Right lobe of liver (tissue), 6 donors: ENCODE measurements around the gene KLB. TPM values are rescaled to one million over a fixed set of nuclear protein-coding genes. Genes with fewer than 3 reads are reported as not detected.

Experiments used
- ATAC-seq, 4 donors: fragments of 200-7000 bp; cut with Tn5 transposase; one replicate each; pipeline ENCODE4 v1.9.1; 2020; ENCODE audit warnings: mild to moderate bottlenecking in 4 of 4, moderate library complexity in 4 of 4
- DNase-seq, 3 donors: peaks; one replicate each; pipeline ENCODE4 v3.0.0-alpha.2; 2020
- H3K27ac ChIP-seq, 3 donors: fragments of 200-600 bp; one replicate each; pipeline ENCODE4 v1.8.0; 2022
- H3K27me3 ChIP-seq, 2 donors: fragments of 200-600 bp; one replicate each; pipeline ENCODE4 v1.8.0; 2022
- H3K36me3 ChIP-seq, 4 donors: fragments of 200-600 bp; sonication (generic) in 1 of 4; one replicate each; pipeline versions ENCODE4 v1.5.1 to v1.8.0; 2017 to 2022; ENCODE audit warnings: control low read depth in 1 of 4
- H3K4me1 ChIP-seq, 4 donors: fragments of 200-600 bp; sonication (generic) in 1 of 4; one replicate each; pipeline versions ENCODE4 v1.5.1 to v1.8.0; 2017 to 2022; ENCODE audit warnings: control low read depth in 1 of 4
- H3K4me3 ChIP-seq, 3 donors: fragments of 200-600 bp; one replicate each; pipeline ENCODE4 v1.8.0; 2022
- H3K9me3 ChIP-seq, 4 donors: fragments of 200-600 bp; sonication (generic) in 1 of 4; one replicate each; pipeline versions ENCODE4 v1.5.1 to v1.8.0; 2017 to 2022; ENCODE audit warnings: control low read depth in 1 of 4
- CTCF ChIP-seq, 4 donors: fragments of 200-600 bp in 3 of 4; fragments of 450-650 bp in 1 of 4; IDR thresholded peaks; one replicate each; pipeline versions ENCODE4 v1.5.1 to v1.8.0; 2016 to 2022; ENCODE audit warnings: antibody characterized with exemption in 4 of 4, mild to moderate bottlenecking in 2 of 4
- POLR2A ChIP-seq: fragments of 450-650 bp; IDR thresholded peaks from one replicate; pipeline ENCODE4 v1.6.1; 2017; ENCODE audit warnings: antibody characterized with exemption, mild to moderate bottlenecking
- WGBS: methylation state at CpG from one replicate; pipeline ENCODE4 v1.1.6; 2018; ENCODE audit warnings: low coverage, low lambda C conversion rate; ENCODE audit not compliant: insufficient coverage; ENCODE audit errors: missing lambda C conversion rate; 5-methylcytosine and 5-hydroxymethylcytosine counted together
- intact Hi-C, 2 donors: fragments of 100-400 bp; cut with DNase I; formaldehyde crosslinking; loops; one replicate each; pipeline versions ENCODE4 v1.11.2 to v1.14.1; 2022
- total RNA-seq, 6 experiments: library from RNA; depleted of rRNA in 2 of 6; stranded (reverse); fragments of >200 nt in 2 of 6; fragmentation: NEBNext Ultra II Directional in 3 of 6; extraction: Animal tissue kit (Norgen Biotek cat#: 25700) in 3 of 6; gene quantifications; one replicate each; pipeline versions ENCODE4 v1.1.0 to v1.2.4, GENCODE V29; 2016 to 2023
- donor health status: DM: no; HTN: yes; CAD: no.
- donor health status: DM: no; HTN: no; CAD: no.
- donor health status: DM: no; HTN: no; CAD: no.
- donor health status: DM: no; HTN: yes; CAD: no.
- donor health status: DM: no; HTN: yes; CAD: no.

KLB gene
- total RNA-seq, 6 experiments from 2014 or later, result 12.3 to 54.5 (median 17.5) TPM

- DNase-seq (no peak), ATAC-seq (no peak)
- no peaks in the 10 kb centered on the region for H3K27me3 ChIP-seq
- WGBS, result 69% methylated on average over 1 of the region's 1 CpG
- peak overlapping the region in 1 of 3 donors; percentile 65 for H3K27ac ChIP-seq
- TF ChIP-seq CTCF (IDR thresholded peaks at IDR 0.05) (no peak), POLR2A (no peak)
- H3K36me3 ChIP-seq, result no peaks in the 10 kb centered on the region
- H3K4me3 ChIP-seq, result no peak overlapping the region
- H3K9me3 ChIP-seq, result no peaks in the 10 kb centered on the region
- intact Hi-C loops, result no loop called here
- peaks cover 0 to 61% (median 23%) of the 10 kb centered on the region in 4 donors for H3K4me1 ChIP-seq
Observed at GRCh38 chr4:39426728-39427127, 20.0 kb downstream of the KLB start.

- no peak overlapping the region for H3K4me3 ChIP-seq
- 35% methylated on average over 10 of the region's 10 CpGs for WGBS
Observed at GRCh38 chr4:39427520-39428114, 20.9 kb downstream of the KLB start.

GRCh38 chr4:39429476-39430334, 23.0 kb downstream of the KLB start:
- Histone ChIP-seq H3K4me1 (peaks cover 0 to 64% (median 24%) of the 10 kb centered on the region in 4 donors), H3K36me3 (no peaks in the 10 kb centered on the region), H3K4me3 (no peak overlapping the region), H3K9me3 (no peaks in the 10 kb centered on the region), H3K27me3 (no peaks in the 10 kb centered on the region), H3K27ac (peak overlapping the region in 2 of 3 donors; percentile 27 to 49)
- intact Hi-C loops, result no loop called here
- TF ChIP-seq CTCF (IDR thresholded peaks at IDR 0.05) (no peak), POLR2A (no peak)
- DNase-seq, result no peak
- WGBS, result 29% methylated on average over 4 of the region's 4 CpGs
- peak; percentile 32 to 72 (median 51) for ATAC-seq

More at GRCh38 chr4:39427520-39428114, 20.9 kb downstream of the KLB start:
- intact Hi-C loops, result no loop called here
- Histone ChIP-seq H3K9me3 (no peaks in the 10 kb centered on the region), H3K27me3 (no peaks in the 10 kb centered on the region), H3K4me1 (peaks cover 0 to 55% (median 23%) of the 10 kb centered on the region in 4 donors), H3K27ac (peak overlapping the region; percentile 41 to 65 (median 47)), H3K36me3 (no peaks in the 10 kb centered on the region)
- DNase-seq, result no peak
- TF ChIP-seq CTCF (IDR thresholded peaks at IDR 0.05) (no peak), POLR2A (no peak)
- ATAC-seq, result peak; percentile 43 to 74 (median 67)

- peaks cover 0 to 56% (median 12%) of the 10 kb centered on the region in 4 donors for H3K4me1 ChIP-seq
- TF ChIP-seq CTCF (IDR thresholded peaks at IDR 0.05) (no peak), POLR2A (no peak)
- intact Hi-C loops, result no loop called here
- peak overlapping the region in 1 of 3 donors; percentile 54 for H3K4me3 ChIP-seq
- H3K9me3 ChIP-seq, result no peaks in the 10 kb centered on the region
- WGBS, result 12% methylated on average over 11 of the region's 11 CpGs
- no peaks in the 10 kb centered on the region for H3K27me3 ChIP-seq
- ATAC-seq, result peak; percentile 62 to 83 (median 74)
- peaks cover 0 to 15% (median 0%) of the 10 kb centered on the region in 4 donors for H3K36me3 ChIP-seq
- H3K27ac ChIP-seq, result peak overlapping the region; percentile 18 to 74 (median 44)
- DNase-seq, result peak in 1 of 3 donors; percentile 77
Observed at GRCh38 chr4:39433878-39434492, 27.3 kb downstream of the KLB start.
